HG03354 (cell line): ENCODE results near the gene TRABD2B.

Source experiments
- ATAC-seq: cut with Tn5 transposase; IDR thresholded peaks from one replicate; pipeline ENCODE4 v1.9.1; 2021; ENCODE audit warnings: mild to moderate bottlenecking; ENCODE audit not compliant: unreplicated experiment, poor library complexity, severe bottlenecking

TRABD2B gene

GRCh38 chr1:47995306-47996050 is 1.7 kb downstream of the TRABD2B start:
- no peak for ATAC-seq

GRCh38 chr1:47993881-47994625 is 3.1 kb downstream of the TRABD2B start:
- no peak for ATAC-seq

GRCh38 chr1:47993416-47993740 is 3.8 kb downstream of the TRABD2B start:
- no peak for ATAC-seq

- ATAC-seq = no peak
Observed at GRCh38 chr1:47992720-47993415, 4.3 kb downstream of the TRABD2B start.

DNA sequence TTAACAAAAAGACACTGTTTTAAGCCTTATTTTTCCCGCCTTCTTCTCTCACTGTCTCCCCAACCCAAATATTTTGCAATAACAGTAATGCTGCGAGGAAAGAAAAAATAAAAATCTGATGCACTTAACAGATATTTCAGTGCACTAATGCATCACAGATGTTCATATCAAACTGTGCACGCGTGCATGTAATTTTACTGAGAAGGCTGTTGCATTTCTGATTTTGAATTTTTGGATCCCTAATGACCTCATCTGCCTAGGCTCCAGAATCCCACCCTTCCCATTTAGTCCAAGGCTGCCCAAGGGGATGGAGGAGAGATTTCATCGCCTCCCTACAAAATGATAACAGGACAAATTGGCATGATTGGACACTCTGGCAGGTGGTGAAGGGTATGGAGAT is 5.5 kb downstream of the TRABD2B start:
- no peak for ATAC-seq

GRCh38 chr1:47991187-47991586 is 6.0 kb downstream of the TRABD2B start:
- ATAC-seq = no peak

DNA sequence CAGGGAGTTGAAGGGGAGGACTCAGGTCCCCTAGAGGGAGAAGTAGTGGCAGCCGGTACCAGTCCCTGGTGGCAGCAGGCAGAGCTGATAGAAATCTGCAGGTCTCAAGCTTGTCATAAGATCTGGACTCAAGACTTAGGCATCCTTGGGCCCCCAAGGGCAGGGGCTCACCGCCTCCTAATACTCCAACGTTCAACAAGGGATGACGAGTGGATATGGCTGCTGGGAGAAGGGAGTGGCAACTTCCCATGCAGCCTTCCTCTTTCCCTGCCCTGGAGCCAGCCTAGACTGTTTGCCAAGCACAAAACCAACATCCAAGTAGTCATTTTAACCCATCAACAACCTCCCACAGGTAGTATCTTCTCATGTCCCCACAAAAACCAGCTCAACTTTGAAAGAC is 6.9 kb downstream of the TRABD2B start:
- ATAC-seq = no peak

DNA sequence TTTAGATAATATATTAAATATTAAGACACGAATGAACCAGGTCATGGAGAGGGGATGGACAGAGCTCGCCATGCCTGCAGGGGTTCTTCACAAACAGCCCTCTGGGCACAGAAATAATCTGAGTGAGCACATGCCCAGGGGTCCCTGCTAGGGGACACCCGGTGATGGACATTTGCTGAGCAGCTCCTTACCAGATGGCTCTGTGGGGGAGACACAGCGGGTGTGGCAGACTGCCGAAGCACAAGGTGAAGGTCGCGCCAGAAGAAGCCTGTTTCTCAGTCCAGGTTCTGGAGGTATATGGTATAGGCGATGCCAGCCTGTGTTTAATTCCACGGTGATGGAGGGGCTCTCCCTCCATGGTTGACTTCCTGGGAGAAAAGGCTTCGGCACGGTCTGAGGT is 9.6 kb downstream of the TRABD2B start:
- no peak for ATAC-seq

DNA sequence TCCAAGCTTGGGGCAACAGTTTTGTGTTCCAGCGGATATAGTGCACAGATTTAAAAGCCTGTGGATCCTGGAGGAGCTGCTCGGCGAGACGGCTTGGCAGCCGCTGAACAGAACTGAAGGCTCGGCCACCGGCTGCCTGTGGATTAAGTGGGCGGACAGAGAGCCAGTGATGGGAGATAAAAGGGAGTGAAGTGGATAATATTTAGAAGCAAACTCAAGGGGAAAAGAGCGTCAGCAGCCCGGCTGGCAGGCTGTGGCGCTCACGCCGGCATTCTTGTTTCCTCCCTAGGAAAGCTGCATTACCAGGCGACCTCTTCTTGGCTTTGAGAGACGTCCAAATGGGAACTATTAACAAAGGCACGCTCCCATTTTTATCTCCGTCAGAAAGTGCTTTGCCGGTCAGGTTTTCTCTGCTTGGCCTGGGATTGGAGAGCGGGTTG is 10.4 kb downstream of the TRABD2B start:
- ATAC-seq = no peak

DNA sequence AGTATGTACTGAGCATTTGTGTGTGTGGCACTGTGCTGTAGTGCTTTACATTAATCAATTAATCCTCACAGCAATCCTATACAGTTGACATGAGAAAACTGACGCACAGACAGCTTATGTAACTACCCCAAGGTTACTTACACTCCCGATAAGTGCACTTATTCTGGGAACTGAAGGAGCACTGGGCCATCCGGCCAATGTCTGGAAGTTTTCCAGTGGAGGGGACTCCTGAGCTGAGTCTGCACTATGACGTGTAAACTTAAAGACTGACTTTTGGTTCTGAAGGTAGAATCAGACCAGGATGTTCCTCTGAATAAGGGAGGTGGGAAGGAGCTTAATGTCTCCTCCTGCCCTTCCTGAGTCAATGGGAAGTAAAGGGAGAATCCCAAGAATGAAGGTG is 12.2 kb downstream of the TRABD2B start:
- no peak for ATAC-seq

DNA sequence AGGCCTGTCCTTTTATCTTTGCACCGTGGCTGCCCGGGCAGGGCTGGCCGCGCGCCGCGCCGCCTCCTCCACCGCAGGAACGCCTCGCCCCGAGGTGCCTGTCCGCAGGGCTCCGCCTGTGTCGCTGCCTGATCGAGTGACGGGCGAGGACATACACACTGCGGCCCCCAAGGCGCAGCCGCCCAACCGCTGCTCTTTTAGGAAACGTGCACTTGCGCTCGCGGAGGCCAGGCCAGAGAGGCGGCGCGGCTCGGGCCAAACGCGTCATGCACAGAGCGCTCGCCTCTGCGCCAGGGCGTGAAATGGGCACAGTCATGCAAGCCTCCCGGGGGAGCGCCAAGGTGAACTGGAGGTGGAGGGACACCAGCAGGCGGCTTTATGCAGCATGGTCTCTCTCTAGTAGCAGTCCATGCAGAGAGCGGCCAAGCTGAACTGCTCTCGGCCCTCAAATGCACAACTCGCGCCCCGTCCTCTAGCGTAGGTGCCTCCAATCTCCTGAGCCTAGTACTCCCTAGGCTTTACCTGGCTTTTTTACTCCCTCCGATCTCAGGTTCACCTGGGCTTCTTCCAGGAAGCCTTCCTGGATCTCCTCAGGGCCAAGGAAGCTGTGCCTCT is 12.9 kb downstream of the TRABD2B start:
- no peak for ATAC-seq

GRCh38 chr1:47983691-47984090 is 13.5 kb downstream of the TRABD2B start:
- ATAC-seq = no peak

DNA sequence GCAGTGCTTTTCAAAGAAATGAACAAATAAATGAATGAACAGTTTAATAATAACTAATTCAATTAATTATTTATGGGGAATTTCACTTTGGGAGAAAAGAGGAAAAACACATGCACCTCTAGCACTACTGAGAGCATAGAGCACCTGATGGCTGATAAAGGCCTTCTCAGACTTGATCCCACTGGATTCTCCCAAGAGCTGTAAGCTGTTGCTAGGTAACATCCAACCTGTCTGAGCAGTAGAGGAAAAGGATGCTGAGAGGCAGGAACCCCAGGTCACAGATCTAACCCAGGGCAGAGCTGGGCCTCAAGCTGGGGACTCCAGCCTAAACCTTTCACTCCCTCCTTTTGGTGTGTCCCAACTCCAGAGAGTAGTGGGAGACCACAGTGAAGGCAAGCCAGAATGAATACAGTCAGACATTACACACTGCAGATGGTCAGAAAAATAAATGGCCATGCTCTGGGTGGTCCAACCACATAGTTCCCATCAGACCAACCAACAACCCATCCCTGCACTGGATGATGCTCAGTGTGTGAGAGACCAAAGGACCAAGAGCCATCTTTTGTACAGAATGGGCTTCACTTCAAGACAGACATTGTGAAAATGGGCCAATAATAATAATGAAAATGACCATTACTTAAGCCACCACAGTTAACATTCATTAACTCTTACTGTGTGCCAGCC is 15.4 kb downstream of the TRABD2B start:
- no peak for ATAC-seq

DNA sequence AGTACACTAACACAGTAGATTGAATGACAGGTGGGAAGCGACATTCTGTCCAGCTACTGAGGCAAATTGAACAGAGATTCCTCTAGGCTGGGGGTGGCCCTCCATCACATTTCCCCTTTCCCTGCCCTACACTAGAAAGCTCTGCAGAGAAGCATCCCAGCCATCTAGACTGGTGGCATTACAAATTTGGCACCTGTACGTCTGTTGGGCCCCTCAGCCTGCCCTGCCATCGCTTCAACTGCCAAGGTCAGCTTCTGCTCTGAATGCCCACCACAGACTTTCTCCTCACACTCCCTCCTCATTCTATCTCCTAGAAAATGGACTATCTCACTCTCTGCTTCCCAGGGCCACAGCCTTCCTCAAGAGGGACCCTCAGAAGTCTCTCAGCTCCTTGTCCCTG is 16.7 kb downstream of the TRABD2B start:
- ATAC-seq = no peak

DNA sequence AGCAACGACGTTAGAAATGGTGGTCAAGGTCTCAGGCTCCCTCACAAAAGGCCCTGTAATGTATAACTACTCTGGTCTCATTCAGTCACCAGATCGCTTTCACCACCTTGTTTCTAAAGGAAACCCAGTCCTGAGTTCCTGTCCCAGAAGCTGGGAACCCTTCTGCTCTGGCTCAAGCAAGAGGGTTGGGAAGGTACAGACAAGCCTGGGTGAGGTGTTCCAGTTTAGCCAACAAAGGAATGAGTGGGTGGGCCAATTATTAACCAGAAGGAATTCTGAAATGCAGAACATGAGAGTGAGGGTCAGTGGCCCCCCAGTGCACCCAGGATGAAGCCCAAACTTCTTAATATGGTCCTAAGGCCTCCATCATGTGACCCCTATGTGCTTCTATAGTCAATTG is 17.5 kb downstream of the TRABD2B start:
- ATAC-seq = no peak

- no peak for ATAC-seq
Observed at GRCh38 chr1:47978486-47978885, 18.7 kb downstream of the TRABD2B start.

GRCh38 chr1:47976728-47977127 is 20.5 kb downstream of the TRABD2B start:
- ATAC-seq = no peak

GRCh38 chr1:47976267-47976666 is 20.9 kb downstream of the TRABD2B start:
- no peak for ATAC-seq

DNA sequence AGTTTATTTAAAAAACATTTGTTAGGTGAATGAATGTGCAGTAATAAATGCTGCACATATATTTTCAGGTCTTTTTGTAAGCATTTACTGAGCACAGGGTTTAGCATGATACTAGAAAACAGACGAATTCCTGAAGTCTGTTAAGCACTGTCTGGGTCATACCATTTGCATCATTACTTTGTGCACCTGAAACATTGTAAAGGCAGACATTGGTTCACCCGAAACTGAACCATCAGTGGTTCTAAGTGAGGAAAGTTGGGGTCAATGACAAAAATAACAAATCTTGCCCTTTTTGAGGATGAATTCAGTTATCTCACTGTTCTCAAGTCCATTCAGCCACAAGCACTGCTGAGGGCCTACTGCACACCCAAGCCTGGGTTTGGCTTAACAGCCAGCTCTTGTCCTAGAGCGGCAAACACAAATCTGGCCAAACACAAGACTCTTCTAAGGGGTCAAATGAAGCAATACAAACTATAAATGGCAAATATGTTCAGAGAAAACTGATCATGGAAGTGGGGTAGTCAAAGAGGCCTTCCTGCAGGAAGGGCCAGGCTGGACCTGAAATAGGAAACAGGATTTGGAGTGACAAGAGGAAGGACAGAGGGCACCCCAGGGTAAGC is 21.8 kb downstream of the TRABD2B start:
- no peak for ATAC-seq
